IMR-90 (cell line): Measurements from ENCODE around the gene PMM1. TPM values are rescaled to one million over a fixed set of nuclear protein-coding genes. Genes with fewer than 3 reads are reported as not detected.

Experiments
- ATAC-seq: fragments of 200-7000 bp; cut with Tn5 transposase; 2 replicates; pipeline ENCODE4 v1.9.1; 2020; ENCODE audit warnings: low read depth, mild to moderate bottlenecking, moderate library complexity
- Bru-seq: library from RNA; stranded (reverse); fragments of 400-500 nt; gene quantifications from one replicate; lab custom pipeline; 2021; lab: Mats Ljungman, UMichigan
- BruChase-seq, 2 experiments: library from RNA; stranded (reverse); fragments of 400-500 nt; gene quantifications; one replicate each; lab custom pipeline; 2021; lab: Mats Ljungman, UMichigan
- BruUV-seq: library from RNA; stranded (reverse); fragments of 400-500 nt; replicated peaks from 2 replicates; lab custom pipeline; 2021; lab: Mats Ljungman, UMichigan
- CTCF ChIA-PET: fragments of 300-600 bp; formaldehyde crosslinking; extraction: SDS; loops from one replicate; lab custom pipeline; 2021; ENCODE audit warnings: antibody characterized with exemption; lab: Yijun Ruan, JAX
- POLR2A ChIA-PET: fragments of 300-600 bp; sonication (Branson Sonifier 250); formaldehyde crosslinking; loops from one replicate; lab custom pipeline; 2022; ENCODE audit warnings: antibody characterized with exemption; ENCODE audit not compliant: unreplicated experiment; lab: Charles Lee
- DNase-seq: peaks from one replicate; pipeline ENCODE4 v3.0.0; 2013
- H2AFZ ChIP-seq: replicated peaks from 2 replicates; pipeline ENCODE3; 2013; ENCODE audit warnings: low read length, mild to moderate bottlenecking; ENCODE audit not compliant: poor library complexity
- H2AK5ac ChIP-seq: 2 replicates; pipeline ENCODE4 v1.6.1; 2013; ENCODE audit warnings: low read depth, low read length, inconsistent platforms
- H2AK9ac ChIP-seq: replicated peaks from 2 replicates; pipeline ENCODE3; 2013; ENCODE audit warnings: mild to moderate bottlenecking, low read depth, low read length, moderate library complexity; ENCODE audit not compliant: poor library complexity
- H2BK120ac ChIP-seq: 2 replicates; pipeline ENCODE4 v1.6.1; 2013; ENCODE audit warnings: low read depth, low read length, inconsistent platforms
- H2BK15ac ChIP-seq: 3 replicates; pipeline ENCODE4 v1.6.1; 2013; ENCODE audit warnings: low read depth, low read length, inconsistent platforms
- H2BK20ac ChIP-seq: 2 replicates; pipeline ENCODE4 v1.6.1; 2013; ENCODE audit warnings: low read depth, mild to moderate bottlenecking, inconsistent platforms, low read length, moderate library complexity
- H2BK5ac ChIP-seq: 2 replicates; pipeline ENCODE4 v1.6.1; 2013; ENCODE audit warnings: mild to moderate bottlenecking, low read depth, low read length, inconsistent platforms; ENCODE audit not compliant: poor library complexity, severe bottlenecking
- H3K14ac ChIP-seq: replicated peaks from 2 replicates; pipeline ENCODE4 v1.6.1; 2013; ENCODE audit warnings: low read depth, low read length, inconsistent platforms
- H3K18ac ChIP-seq: 2 replicates; pipeline ENCODE4 v1.6.1; 2013; ENCODE audit warnings: low read depth, low read length, control low read depth
- H3K23ac ChIP-seq: 2 replicates; pipeline ENCODE4 v1.6.1; 2013; ENCODE audit warnings: low read depth, low read length, inconsistent platforms
- H3K27ac ChIP-seq: 2 replicates; pipeline ENCODE4 v1.5.1; 2013; ENCODE audit warnings: mild to moderate bottlenecking, control low read depth, low read length; ENCODE audit not compliant: insufficient read depth
- H3K27me3 ChIP-seq: 2 replicates; pipeline ENCODE4 v1.6.1; 2013; ENCODE audit warnings: low read length; ENCODE audit not compliant: control insufficient read depth, insufficient read depth
- H3K36me3 ChIP-seq: 2 replicates; pipeline ENCODE4 v1.6.1; 2013; ENCODE audit warnings: low read length, mixed read lengths; ENCODE audit not compliant: control insufficient read depth, insufficient read depth
- H3K4ac ChIP-seq: 2 replicates; pipeline ENCODE4 v1.6.1; 2013; ENCODE audit warnings: low read depth, low read length, inconsistent platforms
- H3K4me1 ChIP-seq: 2 replicates; pipeline ENCODE4 v1.6.1; 2013; ENCODE audit warnings: low read length, mixed read lengths; ENCODE audit not compliant: control insufficient read depth, insufficient read depth
- H3K4me2 ChIP-seq: 2 replicates; pipeline ENCODE4 v1.6.1; 2013; ENCODE audit warnings: low read depth, mild to moderate bottlenecking, control low read depth, low read length, moderate library complexity
- H3K4me3 ChIP-seq: 2 replicates; pipeline ENCODE4 v1.5.1; 2013; ENCODE audit warnings: low read depth, mild to moderate bottlenecking, control low read depth, low read length, moderate library complexity; ENCODE audit not compliant: insufficient read depth
- H3K56ac ChIP-seq: 2 replicates; pipeline ENCODE4 v1.6.1; 2013; ENCODE audit warnings: low read length, inconsistent platforms; ENCODE audit not compliant: insufficient read depth; ENCODE audit errors: extremely low read depth
- H3K79me1 ChIP-seq, 2 experiments: 2 replicates each; pipeline ENCODE4 v1.6.1; 2013; ENCODE audit warnings: low read length in 2 of 2, inconsistent platforms in 1 of 2, low read depth in 1 of 2
- H3K9ac ChIP-seq: 2 replicates; pipeline ENCODE4 v1.6.1; 2013; ENCODE audit warnings: low read depth, low read length, control low read depth
- H3K9me1 ChIP-seq: 2 replicates; pipeline ENCODE4 v1.6.1; 2013; ENCODE audit warnings: low read length, inconsistent platforms; ENCODE audit not compliant: insufficient read depth
- H3K9me3 ChIP-seq: 2 replicates; pipeline ENCODE4 v1.6.1; 2013; ENCODE audit warnings: low read length; ENCODE audit not compliant: control insufficient read depth, insufficient read depth
- H4K20me1 ChIP-seq: 2 replicates; pipeline ENCODE4 v1.6.1; 2013; ENCODE audit warnings: low read length, inconsistent platforms; ENCODE audit not compliant: insufficient read depth
- H4K5ac ChIP-seq: 2 replicates; pipeline ENCODE4 v1.6.1; 2013; ENCODE audit warnings: mild to moderate bottlenecking, low read depth, low read length, control low read depth
- H4K8ac ChIP-seq, 2 experiments: 2 replicates each; pipeline ENCODE4 v1.6.1; 2013; ENCODE audit warnings: low read depth in 2 of 2, low read length in 2 of 2, control low read depth in 1 of 2, inconsistent platforms in 1 of 2
- H4K91ac ChIP-seq: 2 replicates; pipeline ENCODE4 v1.6.1; 2013; ENCODE audit warnings: low read depth, low read length, inconsistent platforms; ENCODE audit not compliant: insufficient read depth
- CEBPB ChIP-seq: IDR thresholded peaks from 2 replicates; pipeline ENCODE4 v1.6.1; 2012; ENCODE audit warnings: low read depth, low read length, improper control_type of control experiment
- CTCF ChIP-seq: conservative IDR thresholded peaks from 2 replicates; pipeline ENCODE4 v1.5.1; 2012; ENCODE audit warnings: mild to moderate bottlenecking, low read depth, low read length, improper control_type of control experiment
- FOS ChIP-seq: fragments of 150-350 bp; IDR thresholded peaks from 2 replicates; pipeline ENCODE4 v1.6.1; 2016; ENCODE audit warnings: low read depth, low read length
- MAFK ChIP-seq: IDR thresholded peaks from 2 replicates; pipeline ENCODE4 v1.6.1; 2012; ENCODE audit warnings: low read depth, low read length, improper control_type of control experiment
- MAZ ChIP-seq: IDR thresholded peaks from 2 replicates; pipeline ENCODE4 v1.6.1; 2012; ENCODE audit warnings: low read depth, mild to moderate bottlenecking, low read length, improper control_type of control experiment, moderate library complexity, borderline replicate concordance
- MXI1 ChIP-seq: IDR thresholded peaks from 2 replicates; pipeline ENCODE4 v1.6.1; 2012; ENCODE audit warnings: low read depth, mild to moderate bottlenecking, low read length, moderate library complexity, borderline replicate concordance
- NFE2L2 ChIP-seq: fragments of 150-350 bp; IDR thresholded peaks from 2 replicates; pipeline ENCODE4 v1.6.1; 2016; ENCODE audit warnings: low read depth, mild to moderate bottlenecking, low read length
- POLR2A ChIP-seq: IDR thresholded peaks from 2 replicates; pipeline ENCODE4 v1.6.1; 2012; ENCODE audit warnings: mild to moderate bottlenecking, low read depth, low read length
- RAD21 ChIP-seq: IDR thresholded peaks from 2 replicates; pipeline ENCODE4 v1.6.1; 2012; ENCODE audit warnings: low read length, improper control_type of control experiment
- USF2 ChIP-seq: fragments of 150-350 bp; IDR thresholded peaks from 2 replicates; pipeline ENCODE4 v1.6.1; 2017; ENCODE audit warnings: mild to moderate bottlenecking, antibody characterized with exemption, low read length, low read depth
- WGBS, 2 experiments: methylation state at CpG; one replicate each; pipeline versions ENCODE4 v1.1.5 to v1.1.7; 2013; ENCODE audit warnings: missing lambda C conversion rate in 2 of 2; ENCODE audit not compliant: insufficient read length in 1 of 2; ENCODE audit errors: extremely low coverage in 2 of 2; 5-methylcytosine and 5-hydroxymethylcytosine counted together
- dilution Hi-C: fragments of 300-500 bp; cut with HindIII; formaldehyde crosslinking; loops from one replicate; pipeline ENCODE4 v1.14.3; 2018; ENCODE audit warnings: low sequenced_read_pairs; ENCODE audit not compliant: unreplicated experiment
- in situ Hi-C: fragments of 300-500 bp; cut with MboI; formaldehyde crosslinking; loops from 3 replicates; pipeline ENCODE4 v1.14.3; 2019; ENCODE audit warnings: low sequenced_read_pairs, inconsistent platforms, mixed read lengths
- intact Hi-C: fragments of 100-400 bp; cut with micrococcal nuclease; formaldehyde crosslinking; loops from 2 replicates; pipeline ENCODE4 v1.10.0; 2022
- long read RNA-seq: library from polyadenylated mRNA; unstranded; transcript quantifications from one replicate; pipeline ENCODE4 v2.0.0, GENCODE V29; 2021; ENCODE audit not compliant: unreplicated experiment
- polyA plus RNA-seq, 3 experiments: library from polyadenylated mRNA; depleted of rRNA; stranded (reverse); fragments of >200 nt; gene quantifications; 2 replicates each; pipeline ENCODE4 v1.2.3, GENCODE V29; 2012; ENCODE audit warnings: low replicate concordance in 1 of 3
- total RNA-seq: library from RNA; depleted of rRNA; stranded (reverse); fragments of >200 nt; gene quantifications from 2 replicates; pipeline ENCODE4 v1.2.3, GENCODE V29; 2012; rRNA removed

PMM1 gene
- total RNA-seq = 22.2 and 22.8 TPM in 2 replicates
- 92.8 and 103 TPM in 2 replicates for polyA plus RNA-seq (2012; rRNA removed)
- 118 and 174 TPM in 2 replicates for polyA plus RNA-seq (2012; cell fraction: cytosol; rRNA removed)
- polyA plus RNA-seq (2012; cell fraction: nucleus; rRNA removed; ENCODE audit: low replicate concordance) = 167 and 222 TPM in 2 replicates
- percentile 67 among the genes with signal in this experiment for Bru-seq, nascent RNA
- BruChase-seq, experiment 1, labeled RNA remaining after a 6-hour chase = percentile 81 among the genes with signal in this experiment
- BruChase-seq, experiment 2, labeled RNA remaining after a 2-hour chase = percentile 72 among the genes with signal in this experiment
- long read RNA-seq, transcript PMM1-201 (8 exons, 1,298 nt) = major isoform, 48 of 72 reads
- long read RNA-seq, partial matches to known transcripts = 10 of 72 reads
- long read RNA-seq, other reads (novel, unspliced or antisense) = 13 of 72 reads

GRCh38 chr22:41589391-41590241 is at the start of gene PMM1:
Gene PMM1, minus strand, starts transcription at chr22:41589840. Its CDS starts 35 bp downstream, at chr22:41589805.
- H2AFZ ChIP-seq = peak within 1 kb of the TSS; percentile 97
- no peak within 1 kb of the TSS; the same call in 2 of the 3 replicates for H2BK15ac ChIP-seq
- H4K5ac ChIP-seq = peak within 1 kb of the TSS; percentile 13
- peaks cover 4% of the 10 kb centered on the region; the same call in 1 of the 2 replicates for H3K9me1 ChIP-seq
- peak within 1 kb of the TSS; percentile 56 for H2BK5ac ChIP-seq
- peak within 1 kb of the TSS; percentile 98 for H3K4ac ChIP-seq
- POLR2A ChIA-PET = interaction anchor here (0.6 kb wide), 1 partner anchor 46 kb away, joined by 5 read pairs; the partner anchor contains the start of gene POLR3H
- no TSS peak for BruUV-seq
- H3K56ac ChIP-seq = peak within 1 kb of the TSS; percentile 70
- H2AK9ac ChIP-seq = peak within 1 kb of the TSS; percentile 97
- peak within 1 kb of the TSS; percentile 73 for H3K27ac ChIP-seq
- peak within 1 kb of the TSS; percentile 88 for H3K4me2 ChIP-seq
- no peaks in the 10 kb centered on the region for H3K27me3 ChIP-seq
- peak within 1 kb of the TSS; percentile 89 for H3K9ac ChIP-seq
- peak within 1 kb of the TSS; percentile 85 to 86 for H4K8ac ChIP-seq
- H3K36me3 ChIP-seq = peaks cover 3% of the 10 kb centered on the region; the same call in 1 of the 2 replicates
- H2BK120ac ChIP-seq = peak within 1 kb of the TSS; percentile 55
- 0% methylated on average over 9 of the region's 61 CpGs; no CpG with 5 or more reads in 1 of the 2 experiments for WGBS, 2 experiments
- CTCF ChIA-PET = interaction anchor here (0.5 to 1.9 kb wide), 3 partner anchors 8 to 46 kb away, joined by 4 to 10 read pairs (median 5); partner anchors contain the start of gene POLR3H
- no peaks in the 10 kb centered on the region for H4K20me1 ChIP-seq
- H2BK20ac ChIP-seq = no peak within 1 kb of the TSS; the same call in 1 of the 2 replicates
- H4K91ac ChIP-seq = peak within 1 kb of the TSS; percentile 79
- peak within 1 kb of the TSS; percentile 88 for H3K14ac ChIP-seq
- DNase-seq = peak; percentile 99
- TF ChIP-seq MAFK (peak; percentile 62), CTCF (no peak), MXI1 (no peak), USF2 (no peak), CEBPB (peak; percentile 93), FOS (no peak), MAZ (peak; percentile 75), POLR2A (peak; percentile 88), RAD21 (no peak), NFE2L2 (0 out of 2 replicates have a peak, but pooled peaks have one; percentile 4)
- peaks cover 4% of the 10 kb centered on the region for H3K4me1 ChIP-seq
- intact Hi-C loops (no loop called here), in situ Hi-C loops (no loop called here), dilution Hi-C loops (no loop called here)
- H3K9me3 ChIP-seq = no peaks in the 10 kb centered on the region
- H3K23ac ChIP-seq = peak within 1 kb of the TSS; percentile 99
- peaks cover 26 to 46% of the 10 kb centered on the region in 2 experiments for H3K79me1 ChIP-seq
- peak within 1 kb of the TSS; percentile 7; the same call in 1 of the 2 replicates for H3K18ac ChIP-seq
- peak; percentile 98 for ATAC-seq
- peak within 1 kb of the TSS; percentile 76 for H3K4me3 ChIP-seq
- H2AK5ac ChIP-seq = peak within 1 kb of the TSS; percentile 94
